Adrenal gland (tissue), 5 donors: Measurements from ENCODE around the gene TMCC3.

ENCODE experiments used
- CTCF ChIP-seq, 6 experiments: fragments of 450-650 bp in 4 of 6; fragments of 200-600 bp in 2 of 6; sonication (generic) in 1 of 6; IDR thresholded peaks; 1 replicate in 5 of 6; 2 replicates in 1 of 6; pipeline versions ENCODE4 v1.5.1 to v1.8.0; 2016 to 2021; ENCODE audit warnings: antibody characterized with exemption in 6 of 6, mild to moderate bottlenecking in 2 of 6, moderate library complexity in 1 of 6
- POLR2A ChIP-seq, 2 donors: fragments of 450-650 bp; IDR thresholded peaks; one replicate each; pipeline ENCODE4 v1.6.1; 2017; ENCODE audit warnings: antibody characterized with exemption in 2 of 2, mild to moderate bottlenecking in 2 of 2, moderate library complexity in 1 of 2
- donor health status: DM: no; HTN: no; CAD: no.

- no peak for TF ChIP-seq CTCF (IDR thresholded peaks at IDR 0.05)
- TF ChIP-seq POLR2A (IDR thresholded peaks at IDR 0.05) = no peak
Observed at GRCh38 chr12:94640134-94640928, 10.0 kb downstream of the TMCC3 start.
